Globus pallidus (tissue), 1 donor: ENCODE measurements around the gene CALU.

Source experiments
- DNase-seq: peaks from one replicate; pipeline ENCODE4 v3.0.0-alpha.2; 2015; ENCODE audit warnings: low spot score

The CALU gene

DNA sequence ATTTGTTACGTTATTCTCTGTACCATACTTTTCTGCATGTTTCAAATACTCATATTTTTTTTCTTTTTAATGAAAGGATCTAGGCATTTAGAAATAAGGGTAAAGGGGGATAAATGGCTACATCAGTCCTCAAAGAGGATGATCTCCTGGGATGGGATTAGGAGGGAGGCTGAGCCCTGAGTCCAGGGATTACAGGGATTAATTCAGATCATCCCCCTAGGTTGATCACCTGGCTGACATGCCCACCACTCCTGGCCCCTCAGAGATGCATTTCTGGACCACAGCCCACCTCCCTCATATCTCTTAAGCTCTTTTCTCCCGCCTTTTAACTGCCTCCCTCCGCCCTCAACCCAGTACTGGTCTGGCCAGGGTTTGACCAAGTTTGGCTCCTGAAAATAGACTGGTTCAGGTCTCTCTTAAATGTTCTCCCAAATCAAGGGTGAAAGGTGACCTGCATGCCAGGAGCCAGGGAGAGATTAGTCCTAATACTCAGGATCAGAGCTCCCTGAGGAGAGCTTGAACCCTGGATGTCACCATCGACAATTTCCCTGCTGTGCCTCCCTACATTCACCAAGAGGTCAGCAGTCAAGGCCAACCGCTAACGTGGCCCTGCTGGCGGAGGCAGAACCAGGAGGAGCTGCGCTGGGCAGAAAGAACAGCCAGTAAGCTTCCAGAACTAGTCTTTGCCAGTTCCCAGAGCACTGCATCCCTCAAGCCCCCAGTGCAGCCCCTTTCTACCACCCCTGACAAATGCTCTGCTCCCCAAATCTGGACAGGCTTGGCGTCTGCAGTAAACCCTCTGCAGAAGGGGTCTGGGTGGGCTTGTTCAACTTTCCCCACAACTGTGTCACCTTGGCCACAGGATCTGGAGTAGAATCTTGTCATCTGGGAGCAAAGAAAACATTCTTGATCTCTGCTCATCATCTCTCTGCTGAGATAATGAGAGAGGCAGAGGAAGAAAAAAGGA is 49.6 kb downstream of the CALU start:
- no peak for DNase-seq

DNA sequence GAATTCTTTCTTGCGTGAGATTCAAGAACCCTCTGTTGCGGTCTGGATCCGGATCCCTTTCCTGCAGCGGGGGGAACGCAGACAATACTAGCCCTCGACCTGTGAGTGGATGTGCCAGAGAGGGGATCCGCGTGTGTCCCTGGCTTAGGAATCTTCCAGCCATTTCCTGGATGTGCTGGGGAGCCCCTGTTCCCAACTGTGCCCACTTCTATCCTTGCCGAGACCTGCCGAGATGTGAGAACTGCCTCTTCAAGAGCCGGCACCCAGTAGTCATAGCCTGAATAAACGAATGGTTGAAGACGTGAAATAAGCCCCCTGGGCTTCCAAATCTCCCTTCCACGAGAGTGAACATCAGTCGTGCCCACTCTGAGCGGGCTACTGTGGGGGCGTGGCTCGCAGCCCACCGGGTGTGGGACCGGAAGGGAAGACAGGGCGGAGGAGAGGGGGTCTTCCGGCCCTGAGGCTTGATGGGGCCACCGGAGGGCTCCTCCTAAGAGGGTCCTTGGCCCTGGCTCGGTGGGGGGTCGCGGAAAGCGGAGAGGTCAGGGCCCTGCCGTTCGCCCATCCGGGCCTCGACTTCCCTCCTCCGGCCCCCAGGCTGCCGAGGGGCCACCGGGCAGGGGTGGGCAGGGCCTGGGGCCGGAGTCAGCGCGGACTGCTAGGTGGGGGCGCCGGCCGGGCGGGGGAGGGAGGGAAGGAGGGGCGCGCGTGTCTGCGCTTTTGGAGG is 51.3 kb downstream of the CALU start:
- DNase-seq = no peak

- peak; percentile 53 for DNase-seq
Measured at GRCh38 chr7:128791121-128791971, 52.2 kb downstream of the CALU start, which contains the start of gene CCDC136. Gene CCDC136, plus strand, starts transcription at chr7:128791968. Its CDS starts 444 bp downstream, at chr7:128792412.

DNA sequence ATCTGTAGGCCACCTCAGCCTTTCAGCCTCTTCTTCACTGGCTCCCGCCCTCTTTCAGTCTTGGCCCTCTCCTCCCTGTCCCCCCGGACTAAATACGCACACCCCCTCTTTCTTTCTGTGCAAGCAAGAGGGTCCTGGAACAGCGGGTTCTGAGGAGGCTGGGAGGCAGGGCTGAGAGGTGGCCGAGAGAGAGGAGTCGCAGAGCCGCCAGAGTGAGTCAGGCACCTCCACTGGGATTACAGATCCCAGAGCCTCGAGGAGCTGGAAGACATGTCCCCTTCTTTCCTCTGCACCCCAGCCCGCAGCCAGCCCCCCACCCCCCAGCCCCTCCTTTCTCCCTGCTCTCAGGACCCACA is 52.8 kb downstream of the CALU start:
- DNase-seq = no peak

- no peak for DNase-seq
Measured at GRCh38 chr7:128792471-128793180, 53.5 kb downstream of the CALU start.

- DNase-seq = no peak
Measured at GRCh38 chr7:128793181-128793547, 54.0 kb downstream of the CALU start.

GRCh38 chr7:128794020-128794419 is 54.9 kb downstream of the CALU start:
- DNase-seq = no peak

DNA sequence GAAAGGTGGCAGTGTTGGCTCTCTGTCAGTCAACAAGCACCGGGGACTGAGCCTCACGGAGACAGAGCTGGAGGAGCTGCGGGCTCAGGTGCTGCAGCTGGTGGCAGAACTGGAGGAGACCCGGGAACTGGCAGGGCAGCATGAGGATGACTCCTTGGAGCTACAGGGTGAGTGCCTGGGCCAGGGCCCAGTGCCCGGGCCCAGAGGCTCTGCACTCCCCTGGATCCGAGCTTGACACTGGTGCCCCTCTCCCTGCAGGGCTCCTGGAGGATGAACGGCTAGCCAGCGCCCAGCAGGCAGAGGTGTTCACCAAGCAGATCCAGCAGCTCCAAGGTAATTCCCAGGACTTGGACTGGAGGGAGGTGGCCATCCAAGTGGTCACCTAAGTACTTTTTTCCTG is 55.3 kb downstream of the CALU start:
- DNase-seq = no peak

DNA sequence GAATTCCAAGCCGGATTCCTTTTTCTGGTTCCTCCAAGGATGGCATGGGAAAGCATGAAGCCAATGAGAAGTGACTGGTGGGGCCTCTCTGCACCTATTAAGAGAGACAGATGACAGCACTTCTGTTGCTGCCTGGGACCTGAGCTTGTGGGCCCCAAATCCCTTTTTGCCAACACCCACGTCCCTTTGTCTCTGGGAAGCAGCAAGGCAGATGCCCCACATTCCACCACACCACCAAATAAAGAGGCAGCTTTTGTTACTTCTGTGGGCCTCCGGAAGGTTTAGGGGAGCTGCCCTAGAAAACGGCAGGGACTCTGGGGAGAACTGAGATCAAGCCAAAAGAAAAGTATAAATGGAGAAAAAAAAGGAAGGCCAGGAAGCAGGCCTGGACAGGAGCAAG is 56.0 kb downstream of the CALU start:
- DNase-seq = no peak

- DNase-seq = no peak
Measured at GRCh38 chr7:128796327-128796726, 57.2 kb downstream of the CALU start.

DNA sequence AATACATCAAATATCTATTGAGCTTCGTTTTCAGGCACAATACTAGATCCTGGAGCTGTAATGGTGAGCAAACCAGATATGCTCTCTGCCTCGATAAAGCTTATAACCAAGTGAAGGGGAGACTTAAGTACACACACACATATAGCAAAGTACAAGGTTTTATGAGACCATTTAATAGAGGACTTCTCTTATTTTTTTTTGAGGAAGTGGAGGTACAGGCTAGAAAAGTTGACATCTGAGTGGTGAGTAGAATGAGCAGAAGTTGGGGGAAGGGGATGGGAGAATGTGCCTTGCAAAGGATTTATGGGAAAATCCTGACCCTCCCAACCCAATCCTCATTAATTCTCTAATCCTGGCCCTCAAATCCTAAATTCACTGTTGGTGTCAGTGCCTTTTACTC is 60.3 kb downstream of the CALU start:
- DNase-seq = no peak

- DNase-seq = no peak
Measured at GRCh38 chr7:128800567-128800966, 61.4 kb downstream of the CALU start.

DNA sequence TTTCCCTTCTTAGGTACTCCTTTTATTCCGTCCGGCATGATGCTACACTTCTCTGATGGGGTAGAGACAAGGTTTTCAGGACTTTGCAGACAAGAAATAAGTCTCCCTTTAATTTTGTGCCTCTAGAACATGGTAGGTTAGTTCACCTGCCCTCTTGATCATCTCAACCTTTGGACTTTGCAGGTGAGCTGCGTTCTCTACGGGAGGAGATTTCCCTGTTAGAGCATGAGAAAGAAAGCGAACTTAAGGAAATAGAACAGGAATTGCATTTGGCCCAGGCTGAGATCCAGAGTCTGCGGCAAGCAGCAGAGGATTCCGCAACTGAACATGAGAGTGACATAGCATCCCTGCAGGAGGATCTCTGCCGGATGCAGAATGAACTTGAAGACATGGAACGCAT is 61.8 kb downstream of the CALU start:
- DNase-seq = no peak

- DNase-seq = no peak
Measured at GRCh38 chr7:128801667-128802418, 62.7 kb downstream of the CALU start.

DNA sequence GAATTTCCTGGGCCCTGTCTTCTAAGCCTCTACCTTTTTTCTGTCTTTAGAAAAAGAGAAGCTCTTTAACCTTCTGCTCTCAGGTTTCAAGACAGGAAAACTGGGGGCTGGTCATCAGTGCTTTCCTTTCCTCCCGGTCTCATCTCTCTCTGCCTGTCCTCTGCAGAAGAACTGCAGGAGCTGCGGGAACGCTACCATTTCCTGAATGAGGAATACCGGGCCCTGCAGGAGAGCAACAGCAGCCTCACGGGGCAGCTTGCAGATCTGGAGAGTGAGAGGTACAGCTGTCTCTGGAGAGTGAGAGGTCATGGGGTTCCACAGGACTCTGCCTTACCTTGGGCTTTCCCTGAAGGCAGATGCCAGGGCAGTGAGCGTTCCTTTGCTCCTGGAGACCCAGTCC is 65.3 kb downstream of the CALU start:
- DNase-seq = no peak

DNA sequence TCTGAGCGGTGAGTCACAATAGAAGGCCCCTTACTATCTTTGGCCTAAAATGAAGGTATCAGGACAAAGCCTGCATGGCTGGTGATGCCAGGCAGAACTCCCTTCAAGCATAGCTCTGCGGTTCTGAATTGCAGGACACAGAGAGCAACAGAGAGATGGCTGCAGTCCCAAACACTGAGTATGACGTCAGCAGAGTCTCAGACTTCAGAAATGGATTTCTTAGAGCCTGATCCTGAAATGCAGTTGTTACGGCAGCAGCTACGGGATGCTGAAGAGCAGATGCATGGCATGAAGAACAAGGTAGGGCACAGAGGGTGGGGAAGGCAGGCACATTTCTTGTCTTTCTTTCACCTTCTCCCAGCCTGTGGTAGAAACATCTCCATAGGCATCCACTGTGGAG is 66.1 kb downstream of the CALU start:
- DNase-seq = no peak

DNA sequence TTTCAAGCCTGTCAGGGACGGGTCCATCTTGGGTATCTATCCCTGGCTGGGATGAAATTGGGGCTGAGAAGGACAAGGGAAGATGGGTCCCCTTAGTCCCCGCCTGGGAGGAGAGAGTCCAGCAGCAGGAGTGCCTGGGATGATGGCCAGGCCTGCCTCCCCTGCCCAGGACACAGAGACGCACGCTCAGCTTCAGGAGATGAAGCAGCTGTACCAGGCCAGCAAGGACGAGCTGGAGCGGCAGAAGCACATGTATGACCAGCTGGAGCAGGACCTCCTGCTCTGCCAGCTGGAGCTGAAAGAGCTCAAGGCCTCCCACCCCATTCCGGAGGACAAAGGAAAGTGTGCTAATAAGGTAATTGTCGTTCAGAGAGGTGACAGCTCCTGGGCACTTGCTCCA is 68.0 kb downstream of the CALU start:
- no peak for DNase-seq

DNA sequence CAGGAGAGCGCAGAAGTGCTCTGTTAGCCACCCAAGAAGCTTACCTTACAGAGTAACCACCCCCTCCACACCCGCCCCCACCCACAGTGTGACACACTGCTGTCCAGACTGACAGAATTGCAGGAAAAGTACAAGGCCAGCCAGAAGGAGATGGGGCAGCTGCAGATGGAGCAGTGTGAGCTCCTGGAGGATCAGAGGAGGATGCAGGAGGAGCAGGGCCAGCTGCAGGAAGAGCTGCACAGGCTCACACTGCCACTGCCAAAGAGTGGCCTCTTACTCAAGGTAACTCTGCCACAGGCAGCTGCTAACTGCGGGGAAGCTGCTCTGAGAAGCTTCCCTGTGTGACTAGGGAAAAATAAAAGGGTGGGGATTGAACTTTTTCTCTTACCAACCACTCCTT is 70.2 kb downstream of the CALU start:
- no peak for DNase-seq

- no peak for DNase-seq
Measured at GRCh38 chr7:128810473-128810872, 71.3 kb downstream of the CALU start.

DNA sequence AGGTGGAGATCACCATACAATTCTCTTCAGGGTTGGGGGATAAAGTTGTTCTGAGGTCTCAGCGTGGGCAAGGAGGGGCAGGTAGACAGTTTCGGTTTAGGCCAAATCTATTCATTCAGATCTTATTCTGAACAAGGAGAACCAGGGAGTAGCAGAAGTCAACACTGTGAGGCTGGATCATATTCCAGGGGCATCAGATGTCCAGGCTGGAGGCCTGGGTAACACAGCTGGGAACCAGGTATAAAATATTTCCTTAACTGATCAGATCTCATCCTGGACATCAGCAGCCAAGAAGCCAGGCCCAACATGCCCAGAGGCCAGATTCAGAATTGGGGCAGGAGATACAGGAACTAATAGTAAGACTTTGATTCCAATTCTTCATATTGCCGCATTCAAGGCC is 71.8 kb downstream of the CALU start:
- no peak for DNase-seq
